Measurements from ENCODE around the gene PDE8B. TPM values are rescaled to one million over a fixed set of nuclear protein-coding genes. Genes with fewer than 3 reads are reported as not detected.

The PDE8B gene
- total RNA-seq, 1 donor from 2014 or later = 0.33 TPM

DNA sequence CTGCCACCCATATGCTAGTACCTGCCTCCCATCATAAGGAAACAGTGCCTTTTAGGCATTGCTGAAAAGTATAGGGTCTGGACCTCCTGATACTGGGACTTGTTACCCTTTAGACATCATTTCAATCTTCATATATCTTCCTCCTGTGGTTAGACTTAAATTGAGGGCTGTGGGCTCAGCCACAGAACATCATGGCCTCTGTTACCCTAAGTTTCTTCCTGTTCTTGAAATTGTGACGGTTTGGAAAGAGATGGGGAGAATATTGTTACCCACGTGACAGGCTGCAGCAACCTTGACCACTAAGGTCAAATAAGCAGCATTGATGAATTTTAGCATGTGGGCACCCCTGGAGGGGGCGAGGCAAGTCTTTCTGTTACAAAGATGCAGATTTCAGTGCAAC lies 87.7 kb downstream of the PDE8B start:
- H3K36me3 ChIP-seq (ENCODE audit: control insufficient read depth, insufficient read depth, low read length) = no peaks in the 10 kb centered on the region
- TF ChIP-seq, protein P1, sequence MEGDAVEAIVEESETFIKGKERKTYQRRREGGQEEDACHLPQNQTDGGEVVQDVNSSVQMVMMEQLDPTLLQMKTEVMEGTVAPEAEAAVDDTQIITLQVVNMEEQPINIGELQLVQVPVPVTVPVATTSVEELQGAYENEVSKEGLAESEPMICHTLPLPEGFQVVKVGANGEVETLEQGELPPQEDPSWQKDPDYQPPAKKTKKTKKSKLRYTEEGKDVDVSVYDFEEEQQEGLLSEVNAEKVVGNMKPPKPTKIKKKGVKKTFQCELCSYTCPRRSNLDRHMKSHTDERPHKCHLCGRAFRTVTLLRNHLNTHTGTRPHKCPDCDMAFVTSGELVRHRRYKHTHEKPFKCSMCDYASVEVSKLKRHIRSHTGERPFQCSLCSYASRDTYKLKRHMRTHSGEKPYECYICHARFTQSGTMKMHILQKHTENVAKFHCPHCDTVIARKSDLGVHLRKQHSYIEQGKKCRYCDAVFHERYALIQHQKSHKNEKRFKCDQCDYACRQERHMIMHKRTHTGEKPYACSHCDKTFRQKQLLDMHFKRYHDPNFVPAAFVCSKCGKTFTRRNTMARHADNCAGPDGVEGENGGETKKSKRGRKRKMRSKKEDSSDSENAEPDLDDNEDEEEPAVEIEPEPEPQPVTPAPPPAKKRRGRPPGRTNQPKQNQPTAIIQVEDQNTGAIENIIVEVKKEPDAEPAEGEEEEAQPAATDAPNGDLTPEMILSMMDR (IDR thresholded peaks at IDR 0.05; ENCODE audit: insufficient read depth, low read length, poor library complexity, severe bottlenecking) = no peak
- no peak for DNase-seq (ENCODE audit: low read depth)
- no peak overlapping the region for H3K4me3 ChIP-seq (ENCODE audit: low read depth, low read length)
- no peaks in the 10 kb centered on the region for H3K27me3 ChIP-seq (ENCODE audit: control insufficient read depth, insufficient read depth, low read length)

DNA sequence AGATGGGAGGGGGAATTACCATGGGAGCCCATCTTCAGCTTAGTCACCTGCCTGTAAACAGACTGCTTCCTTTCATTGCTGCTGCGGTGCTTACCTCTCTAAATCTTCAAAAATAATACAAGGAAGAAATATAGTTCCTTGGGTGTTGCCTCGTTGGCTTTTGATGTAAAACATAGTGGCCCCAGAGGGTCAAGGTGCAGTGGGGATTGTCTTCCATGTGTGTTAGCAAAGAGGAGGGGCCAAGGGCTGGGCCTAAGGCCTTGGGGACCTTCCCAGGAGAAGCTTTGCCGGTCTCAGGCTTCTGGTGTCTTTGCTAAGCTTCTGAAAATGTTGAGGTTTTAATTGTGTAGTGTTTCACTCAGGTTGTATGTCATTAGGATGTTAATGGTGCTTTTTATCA lies 90.0 kb downstream of the PDE8B start:
- no peaks in the 10 kb centered on the region for H3K36me3 ChIP-seq (ENCODE audit: control insufficient read depth, insufficient read depth, low read length)
- no peak for DNase-seq (ENCODE audit: low read depth)
- no peaks in the 10 kb centered on the region for H3K27me3 ChIP-seq (ENCODE audit: control insufficient read depth, insufficient read depth, low read length)
- TF ChIP-seq, protein P1 (IDR thresholded peaks at IDR 0.05; ENCODE audit: insufficient read depth, low read length, poor library complexity, severe bottlenecking) = no peak
- H3K4me3 ChIP-seq (ENCODE audit: low read depth, low read length) = no peak overlapping the region

DNA sequence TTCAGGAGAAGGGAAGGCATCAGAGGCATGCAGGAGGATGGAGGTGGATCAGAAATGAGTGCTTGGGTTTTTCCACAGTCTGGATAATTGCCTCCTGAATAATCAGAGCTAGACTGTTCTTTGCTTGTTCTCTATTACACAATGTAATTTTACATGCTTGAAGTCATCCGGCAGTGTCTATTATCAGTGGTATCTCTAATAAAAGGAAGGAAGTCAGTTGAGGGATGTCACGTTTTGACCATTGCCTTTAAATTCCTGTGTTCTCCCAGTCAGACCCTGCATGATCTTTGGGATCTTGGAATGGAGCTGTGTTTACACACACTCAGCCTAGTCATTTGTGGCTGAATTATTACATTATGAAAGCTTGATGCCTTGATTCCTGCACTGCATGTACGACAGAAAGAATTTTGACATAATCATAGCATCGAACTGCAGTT lies 91.0 kb downstream of the PDE8B start:
- Histone ChIP-seq H3K27me3 (ENCODE audit: control insufficient read depth, insufficient read depth, low read length) (no peaks in the 10 kb centered on the region), H3K4me3 (ENCODE audit: low read depth, low read length) (no peak overlapping the region), H3K36me3 (ENCODE audit: control insufficient read depth, insufficient read depth, low read length) (no peaks in the 10 kb centered on the region)
- TF ChIP-seq, protein P1 (IDR thresholded peaks at IDR 0.05; ENCODE audit: insufficient read depth, low read length, poor library complexity, severe bottlenecking) = no peak
- DNase-seq (ENCODE audit: low read depth) = no peak

DNA sequence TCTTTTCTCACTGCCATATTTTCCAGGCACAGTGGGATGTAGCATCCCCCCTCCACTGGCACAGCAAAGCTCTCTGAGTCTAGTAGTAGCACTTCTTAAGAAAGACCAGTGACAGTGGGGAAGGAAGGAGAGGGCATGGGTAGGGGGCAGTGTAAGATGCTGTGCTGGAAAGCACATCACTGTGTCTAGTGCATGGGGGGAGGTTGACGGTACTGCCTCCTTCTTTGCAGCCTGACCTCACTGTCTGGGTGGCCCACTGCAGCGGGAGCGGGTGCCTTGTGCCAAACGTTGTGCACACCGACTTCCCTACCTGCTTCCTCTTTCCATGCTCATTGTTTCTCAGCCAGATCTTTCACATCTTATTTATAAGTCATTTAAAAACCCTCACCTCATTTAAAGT lies 91.8 kb downstream of the PDE8B start:
- no peaks in the 10 kb centered on the region for H3K27me3 ChIP-seq (ENCODE audit: control insufficient read depth, insufficient read depth, low read length)
- H3K4me3 ChIP-seq (ENCODE audit: low read depth, low read length) = no peak overlapping the region
- TF ChIP-seq, protein P1 (IDR thresholded peaks at IDR 0.05; ENCODE audit: insufficient read depth, low read length, poor library complexity, severe bottlenecking) = no peak
- H3K36me3 ChIP-seq (ENCODE audit: control insufficient read depth, insufficient read depth, low read length) = no peaks in the 10 kb centered on the region
- DNase-seq (ENCODE audit: low read depth) = no peak

DNA sequence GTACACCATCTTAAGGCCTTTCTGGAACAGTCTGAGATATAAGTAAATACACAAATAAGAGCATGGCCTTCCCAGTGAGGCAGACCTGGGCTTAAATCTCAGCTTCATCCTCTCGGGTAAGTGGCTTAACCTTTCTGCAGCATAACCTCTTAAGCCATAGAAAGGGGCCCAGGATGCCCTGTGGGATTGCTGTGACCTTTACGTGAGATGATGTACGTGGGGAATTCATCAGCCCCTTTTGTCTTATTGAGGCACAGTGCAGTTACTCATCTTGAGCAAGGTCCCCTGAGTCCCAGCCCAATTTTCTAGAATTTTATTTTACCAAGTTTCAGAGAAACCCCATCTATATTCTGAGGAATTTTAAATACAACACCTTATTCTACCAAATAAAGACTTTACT lies 92.2 kb downstream of the PDE8B start:
- TF ChIP-seq, protein P1 (IDR thresholded peaks at IDR 0.05; ENCODE audit: insufficient read depth, low read length, poor library complexity, severe bottlenecking) = no peak

DNA sequence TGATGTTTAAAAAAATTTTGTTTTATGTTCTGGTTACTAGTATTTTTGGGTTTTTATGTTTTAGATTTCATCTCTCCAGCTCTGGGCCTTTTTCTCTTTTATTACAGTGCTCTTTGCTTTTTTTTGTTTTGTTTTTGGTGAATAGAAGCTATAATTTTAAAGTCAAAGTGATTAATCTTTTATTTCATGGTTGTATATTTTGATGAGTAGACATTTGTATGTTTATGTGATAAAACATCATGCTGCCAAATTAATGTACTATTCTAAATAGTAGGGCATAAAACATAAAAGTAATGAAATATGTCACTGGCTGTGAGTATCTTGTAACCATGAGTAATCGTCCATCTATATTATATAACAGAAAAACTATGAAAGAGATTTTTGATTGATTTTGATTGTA lies 93.9 kb downstream of the PDE8B start:
- Histone ChIP-seq H3K36me3 (ENCODE audit: control insufficient read depth, insufficient read depth, low read length) (no peaks in the 10 kb centered on the region), H3K27me3 (ENCODE audit: control insufficient read depth, insufficient read depth, low read length) (no peaks in the 10 kb centered on the region), H3K4me3 (ENCODE audit: low read depth, low read length) (no peak overlapping the region)
- TF ChIP-seq, protein P1 (IDR thresholded peaks at IDR 0.05; ENCODE audit: insufficient read depth, low read length, poor library complexity, severe bottlenecking) = no peak
- DNase-seq (ENCODE audit: low read depth) = no peak

More for the DNA sequence above, 92.2 kb downstream of the PDE8B start:
- H3K27me3 ChIP-seq (ENCODE audit: control insufficient read depth, insufficient read depth, low read length) = no peaks in the 10 kb centered on the region
- H3K4me3 ChIP-seq (ENCODE audit: low read depth, low read length) = no peak overlapping the region
- DNase-seq (ENCODE audit: low read depth) = no peak
- no peaks in the 10 kb centered on the region for H3K36me3 ChIP-seq (ENCODE audit: control insufficient read depth, insufficient read depth, low read length)

Data from kidney epithelial cell (primary cell).